ENCODE results near the gene USP12. TPM values are rescaled to one million over a fixed set of nuclear protein-coding genes. Genes with fewer than 3 reads are reported as not detected.

The USP12 gene
- total RNA-seq, 2 experiments from 2014 or later = 9.9 to 27.6 TPM

GRCh38 chr13:27171827-27172494 is 350 bp upstream of the USP12 start:
- H3K36me3 ChIP-seq (ENCODE audit: insufficient read depth, low read length) = no peaks in the 10 kb centered on the region
- peaks cover 23% of the 10 kb centered on the region for H4K20me1 ChIP-seq (ENCODE audit: insufficient read depth, low read length)
- BruUV-seq (replicated peaks) = no TSS peak
- H3K4me3 ChIP-seq (ENCODE audit: low read depth, low read length, poor library complexity, severe bottlenecking) = peak overlapping the region; percentile 82
- H3K27ac ChIP-seq (ENCODE audit: low read depth, low read length, poor library complexity, severe bottlenecking) = peak overlapping the region; percentile 61
- no peaks in the 10 kb centered on the region for H3K9me3 ChIP-seq (ENCODE audit: low read length)
- ChIA-PET POLR2A (interaction anchor here (0.6 to 1.6 kb wide), 3 partner anchors 11 to 98 kb away, joined by 3 to 5 read pairs (median 3); partner anchors contain the start of gene RASL11A), CTCF (ENCODE audit: unreplicated experiment) (no interaction called here)
- DNase-seq (ENCODE audit: low spot score) = peak; percentile 93
- H3K79me2 ChIP-seq (ENCODE audit: insufficient read depth, low read depth, low read length) = peaks cover 39% of the 10 kb centered on the region
- intact Hi-C loops (cut with micrococcal nuclease; ENCODE audit: unreplicated experiment) = loop anchor here (1.0 to 10.0 kb wide), 6 partner anchors 79 to 1887 kb away; partner anchors contain the start of genes MTIF3, MTMR6 and RPL21
- peaks cover 53% of the 10 kb centered on the region for H3K4me1 ChIP-seq (ENCODE audit: insufficient read depth, low read length, poor library complexity, severe bottlenecking)
- no peak for TF ChIP-seq EZH2phosphoT487 (IDR thresholded peaks at IDR 0.05; ENCODE audit: borderline replicate concordance, low read depth, low read length)
- TF ChIP-seq CTCF (conservative IDR thresholded peaks at IDR 0.05; ENCODE audit: low read length) = peak; percentile 32; the same call in 1 of the 2 replicates
- peak overlapping the region; percentile 81 for H3K4me2 ChIP-seq (ENCODE audit: low read length)
- H2AFZ ChIP-seq (ENCODE audit: low read length) = peak overlapping the region; percentile 95
- H3K9me2 ChIP-seq (ENCODE audit: insufficient read depth, low read length) = no peaks in the 10 kb centered on the region

- intact Hi-C loops (cut with micrococcal nuclease; ENCODE audit: unreplicated experiment) = loop anchor here (1.0 to 10.0 kb wide), 6 partner anchors 81 to 1886 kb away; partner anchors contain the start of genes MTIF3, MTMR6 and RPL21
- Histone ChIP-seq H3K4me3 (ENCODE audit: low read depth, low read length, poor library complexity, severe bottlenecking) (peak overlapping the region; percentile 84), H2AFZ (ENCODE audit: low read length) (peak overlapping the region; percentile 56; the same call in 1 of the 2 replicates), H3K79me2 (ENCODE audit: insufficient read depth, low read depth, low read length) (peaks cover 52% of the 10 kb centered on the region), H3K9me2 (ENCODE audit: insufficient read depth, low read length) (no peaks in the 10 kb centered on the region), H3K36me3 (ENCODE audit: insufficient read depth, low read length) (no peaks in the 10 kb centered on the region), H3K4me2 (ENCODE audit: low read length) (peak overlapping the region; percentile 96), H3K9me3 (ENCODE audit: low read length) (no peaks in the 10 kb centered on the region), H3K27ac (ENCODE audit: low read depth, low read length, poor library complexity, severe bottlenecking) (peak overlapping the region; percentile 40), H4K20me1 (ENCODE audit: insufficient read depth, low read length) (peaks cover 29% of the 10 kb centered on the region), H3K4me1 (ENCODE audit: insufficient read depth, low read length, poor library complexity, severe bottlenecking) (peaks cover 46% of the 10 kb centered on the region)
- BruUV-seq (replicated peaks) = no TSS peak
- POLR2A ChIA-PET = interaction anchor here (0.6 to 0.7 kb wide), 3 partner anchors 56 to 171 kb away, joined by 3 to 6 read pairs (median 3); no protein-coding TSS in a partner anchor
- peak; percentile 50 for DNase-seq (ENCODE audit: low spot score)
- CTCF ChIA-PET (ENCODE audit: unreplicated experiment) = interaction anchor here (1.0 kb wide), 1 partner anchor 9 kb away, joined by 3 read pairs; no protein-coding TSS in a partner anchor
- no peak for TF ChIP-seq EZH2phosphoT487 (IDR thresholded peaks at IDR 0.05; ENCODE audit: borderline replicate concordance, low read depth, low read length)
- no peak for TF ChIP-seq CTCF (conservative IDR thresholded peaks at IDR 0.05; ENCODE audit: low read length)
These were observed 931 bp downstream of the USP12 start for GRCh38 chr13:27170516-27171243.
